Hepatic stellate cell (primary cell): ENCODE data around the gene SCAMP4.

Experiments
- DNase-seq: peaks from one replicate; pipeline ENCODE4 v3.0.0; 2011; ENCODE audit warnings: low spot score

SCAMP4 gene

GRCh38 chr19:1912760-1913505, 7.7 kb downstream of the SCAMP4 start:
- DNase-seq = no peak

DNA sequence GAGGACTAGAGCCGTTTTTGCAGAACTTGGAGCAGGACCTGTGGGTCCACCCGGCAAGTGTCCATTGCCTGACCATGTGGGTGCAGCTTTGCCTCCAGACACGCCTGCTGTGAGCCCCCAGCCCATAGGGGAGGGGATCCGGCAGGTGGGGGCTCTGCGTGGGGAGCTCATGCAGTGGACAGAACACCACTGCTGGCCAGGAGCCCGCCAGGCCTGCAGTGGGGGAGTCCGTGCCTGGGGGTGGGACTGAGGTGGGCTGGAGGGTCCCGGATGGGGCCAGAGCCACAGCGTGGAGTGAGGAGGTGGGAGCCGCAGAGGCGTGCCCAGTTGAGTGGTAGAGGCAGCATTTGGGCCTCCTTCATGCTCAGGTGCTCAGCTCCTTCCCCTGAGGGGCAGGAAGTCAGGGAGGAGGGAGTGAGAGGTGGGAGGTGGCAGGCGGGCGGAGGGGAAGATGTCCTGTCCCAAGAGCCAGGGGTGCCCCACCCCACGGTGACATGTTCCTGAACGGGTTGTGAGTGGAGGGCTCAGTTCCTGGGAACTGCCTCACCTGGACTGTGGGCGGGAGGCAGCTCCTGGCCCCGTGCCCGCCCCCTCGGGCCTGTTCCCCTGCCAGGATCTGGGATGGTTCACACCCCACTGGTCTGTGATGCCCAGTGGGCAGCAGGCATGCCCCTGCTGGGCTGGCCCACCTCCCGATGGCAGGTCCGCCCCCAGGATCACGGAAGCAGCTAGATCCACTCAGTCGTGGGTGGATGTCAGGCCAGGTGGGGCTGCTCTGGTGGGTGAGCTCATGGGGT, 8.8 kb downstream of the SCAMP4 start:
- no peak for DNase-seq

DNA sequence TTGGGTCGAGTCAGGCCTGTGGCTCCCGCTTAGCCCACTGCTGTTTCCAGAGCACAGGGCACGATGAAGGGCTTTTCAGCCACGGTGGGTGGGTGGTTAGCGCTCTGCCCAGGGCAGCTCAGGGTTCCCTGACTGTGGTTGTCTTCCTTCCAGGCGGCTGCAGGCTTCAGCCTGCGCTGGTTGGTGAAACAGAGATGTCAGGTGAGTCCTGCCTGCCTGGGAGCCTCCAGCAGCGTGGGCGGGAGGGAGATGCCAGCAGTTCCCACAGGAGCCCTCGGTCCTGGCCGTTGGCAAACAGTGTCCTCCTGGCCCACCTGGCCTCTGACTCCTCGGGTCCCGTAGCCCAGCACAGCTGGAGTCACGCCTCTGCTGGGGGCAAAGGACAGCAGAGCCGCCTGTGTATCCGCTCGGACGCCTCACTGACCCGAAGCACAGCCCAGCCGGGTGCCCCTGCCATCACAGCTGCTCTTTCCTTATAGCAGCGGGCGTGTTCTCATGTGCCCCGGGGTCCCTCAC, 9.7 kb downstream of the SCAMP4 start:
- no peak for DNase-seq

DNA sequence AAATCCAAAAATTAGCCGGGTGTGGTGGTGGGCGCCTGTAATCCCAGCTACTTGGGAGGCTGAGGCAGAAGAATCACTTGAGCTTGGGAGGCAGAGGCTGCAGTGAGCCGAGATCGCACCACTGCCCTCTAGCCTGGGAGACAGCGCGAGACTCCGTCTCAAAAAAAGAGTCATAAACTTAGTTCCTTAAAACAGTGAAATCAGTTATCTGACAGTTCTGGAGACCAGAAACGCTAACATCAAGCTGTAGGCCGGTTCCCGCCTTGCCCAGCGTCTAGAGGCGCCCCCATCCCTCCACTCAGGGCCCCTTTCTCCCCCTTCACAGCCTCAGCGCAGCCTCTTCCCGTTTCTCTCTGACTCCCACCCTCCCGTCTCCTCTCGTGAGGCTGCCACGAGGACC, 11.9 kb downstream of the SCAMP4 start:
- no peak for DNase-seq

- no peak for DNase-seq
Measured at GRCh38 chr19:1917926-1918325, 12.7 kb downstream of the SCAMP4 start.

- no peak for DNase-seq
Measured at GRCh38 chr19:1918975-1919374, 13.8 kb downstream of the SCAMP4 start.

GRCh38 chr19:1920644-1921043, 15.4 kb downstream of the SCAMP4 start:
- no peak for DNase-seq

- DNase-seq = no peak
Measured at GRCh38 chr19:1921326-1921725, 16.1 kb downstream of the SCAMP4 start.

DNA sequence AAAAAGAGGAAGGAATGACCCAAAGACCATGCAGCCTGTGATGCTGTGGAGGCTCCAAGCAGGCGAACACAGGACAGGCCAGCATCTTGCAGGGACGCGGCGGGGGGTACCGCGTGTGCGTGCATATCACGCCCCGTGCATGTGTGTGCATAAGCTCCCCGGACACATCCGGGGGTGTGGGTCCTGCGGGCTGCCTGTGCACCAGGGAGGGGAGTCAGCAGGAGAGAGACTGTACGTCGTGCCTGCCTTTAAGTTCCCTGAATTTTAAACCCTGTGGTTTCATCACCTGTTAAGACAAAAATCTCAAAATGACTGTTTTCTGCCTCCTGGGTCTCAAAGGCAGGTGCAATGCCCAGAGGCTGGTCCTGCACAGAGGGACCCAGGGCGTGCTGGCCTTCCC, 16.6 kb downstream of the SCAMP4 start:
- DNase-seq = no peak

DNA sequence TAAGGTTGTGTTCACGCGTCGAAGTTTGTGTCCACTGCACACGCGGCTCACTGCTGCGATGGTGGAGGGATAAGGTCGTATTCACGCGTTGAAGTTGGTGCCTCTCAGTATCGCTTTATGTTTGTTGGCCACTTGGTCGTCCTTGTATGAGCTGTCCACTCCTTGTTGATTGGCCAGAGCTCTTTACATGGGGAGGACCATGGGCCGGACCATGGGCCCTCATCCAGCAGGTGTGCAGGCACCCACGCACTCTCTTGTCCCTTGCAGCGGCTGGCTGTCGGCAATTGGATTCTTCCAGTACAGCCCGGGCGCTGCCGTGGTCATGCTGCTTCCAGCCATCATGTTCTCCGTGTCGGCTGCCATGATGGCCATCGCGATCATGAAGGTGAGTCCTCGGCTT, 17.6 kb downstream of the SCAMP4 start:
- no peak for DNase-seq

GRCh38 chr19:1923319-1923718, 18.1 kb downstream of the SCAMP4 start:
- DNase-seq = no peak

DNA sequence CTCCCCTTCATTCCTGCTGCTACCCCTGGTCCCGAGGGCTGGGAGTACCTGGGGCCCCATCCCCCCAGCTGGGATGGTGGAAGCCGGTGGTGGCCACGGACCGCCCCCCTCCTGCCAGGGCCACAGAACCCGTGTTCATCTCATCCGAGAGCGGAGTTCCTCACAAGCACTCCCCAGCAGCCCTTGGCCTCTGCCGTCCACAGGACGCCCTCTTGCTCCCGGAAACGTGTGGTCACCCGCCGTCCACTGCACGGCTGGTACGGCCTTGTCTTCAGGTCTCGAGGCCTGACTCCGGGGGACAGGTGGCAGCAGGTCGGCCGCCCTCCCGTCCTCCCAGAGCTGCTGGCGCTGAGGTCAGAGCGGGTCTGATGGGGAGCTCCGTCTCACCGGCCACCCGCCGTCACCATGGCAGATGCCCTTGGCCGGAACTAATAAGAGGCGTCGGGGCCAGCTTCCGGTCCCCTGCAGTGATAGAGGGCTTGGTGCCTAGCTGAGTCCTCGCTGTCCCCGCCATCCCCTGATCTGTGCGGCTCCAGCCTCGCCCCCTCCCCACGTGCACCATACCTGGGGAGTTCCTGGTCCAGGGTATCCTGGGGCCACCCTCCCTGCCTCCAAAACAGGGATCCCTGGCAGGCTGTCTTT, 19.2 kb downstream of the SCAMP4 start:
- DNase-seq = no peak

DNA sequence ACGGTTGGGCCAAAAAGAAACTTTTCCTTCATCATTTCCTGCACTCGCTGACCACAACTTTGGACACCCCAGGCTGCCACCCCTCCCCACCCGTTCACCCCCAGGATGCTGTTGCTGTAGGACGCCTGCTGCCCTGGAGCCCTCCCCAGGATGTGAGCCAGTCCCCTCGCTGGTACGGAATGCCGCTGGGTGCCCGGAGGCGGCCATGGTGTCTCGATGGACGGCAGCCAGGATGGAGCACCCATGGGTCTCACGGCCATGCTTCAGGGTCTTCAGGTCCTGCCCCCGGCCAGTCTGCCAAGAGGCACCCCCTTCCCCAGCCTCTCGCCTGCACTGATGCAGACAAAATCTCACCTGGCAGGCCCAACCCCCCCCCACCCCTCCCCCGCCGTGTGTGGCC, 20.3 kb downstream of the SCAMP4 start:
- no peak for DNase-seq

- DNase-seq = peak; percentile 91
Measured at GRCh38 chr19:1929021-1929742, 24.0 kb downstream of the SCAMP4 start.

DNA sequence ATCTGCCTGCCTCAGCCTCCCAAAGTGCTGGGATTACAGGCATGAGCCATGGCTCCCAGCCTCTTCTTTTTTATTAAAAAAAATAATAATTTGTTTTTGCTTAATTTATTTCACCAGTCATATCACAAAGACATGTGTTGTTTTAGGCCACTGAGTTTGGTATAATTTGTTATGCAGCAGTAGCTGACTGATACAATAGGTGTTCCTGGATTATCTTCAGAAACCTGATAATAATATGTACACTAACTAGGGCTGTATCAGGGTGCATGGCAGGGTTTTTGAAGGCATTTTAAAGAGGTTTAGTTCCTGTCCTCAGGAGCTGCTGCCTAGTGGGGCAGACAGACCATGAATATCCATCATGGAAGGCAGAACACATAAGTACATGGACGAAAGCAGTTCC, 26.2 kb downstream of the SCAMP4 start:
- no peak for DNase-seq

DNA sequence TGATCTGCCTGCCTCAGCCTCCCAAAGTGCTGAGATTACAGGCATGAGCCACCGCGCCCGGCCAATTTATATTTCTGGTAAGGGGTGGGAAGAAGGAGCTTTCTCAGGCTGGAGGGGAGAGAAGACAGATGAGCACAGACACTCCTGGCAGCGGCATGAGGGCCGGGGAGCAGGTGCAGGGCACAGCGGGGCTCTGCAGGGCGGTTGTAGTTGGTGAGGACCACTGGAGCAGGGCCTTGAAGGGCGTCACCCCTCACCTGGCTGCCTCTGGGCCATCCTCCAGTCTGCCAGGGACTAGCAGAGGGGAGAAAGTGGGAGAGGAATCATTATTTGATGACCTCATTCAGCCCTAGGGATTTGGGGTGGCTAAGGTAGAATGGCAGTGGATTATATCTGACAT, 27.2 kb downstream of the SCAMP4 start:
- DNase-seq = no peak

GRCh38 chr19:1933244-1933643, 28.0 kb downstream of the SCAMP4 start:
- DNase-seq = no peak

GRCh38 chr19:1933942-1934341, 28.7 kb downstream of the SCAMP4 start:
- DNase-seq = no peak

GRCh38 chr19:1935484-1936208, 30.4 kb downstream of the SCAMP4 start:
- DNase-seq = peak; percentile 29

- no peak for DNase-seq
Measured at GRCh38 chr19:1936430-1936829, 31.2 kb downstream of the SCAMP4 start.

GRCh38 chr19:1936916-1937610, 31.9 kb downstream of the SCAMP4 start:
- DNase-seq = no peak
